AG09319 (cell line): ENCODE data around the gene SAMM50.

Source experiments
- DNase-seq: peaks from one replicate; pipeline ENCODE4 v3.0.0-alpha.2; 2010; ENCODE audit warnings: low read depth; ENCODE audit errors: extremely low read depth
- TF ChIP-seq, protein P1 (sequence below): IDR thresholded peaks from 2 replicates; pipeline ENCODE4 v1.5.1; 2011; ENCODE audit warnings: low read depth, mild to moderate bottlenecking, inconsistent platforms, low read length, moderate library complexity

Gene SAMM50

DNA sequence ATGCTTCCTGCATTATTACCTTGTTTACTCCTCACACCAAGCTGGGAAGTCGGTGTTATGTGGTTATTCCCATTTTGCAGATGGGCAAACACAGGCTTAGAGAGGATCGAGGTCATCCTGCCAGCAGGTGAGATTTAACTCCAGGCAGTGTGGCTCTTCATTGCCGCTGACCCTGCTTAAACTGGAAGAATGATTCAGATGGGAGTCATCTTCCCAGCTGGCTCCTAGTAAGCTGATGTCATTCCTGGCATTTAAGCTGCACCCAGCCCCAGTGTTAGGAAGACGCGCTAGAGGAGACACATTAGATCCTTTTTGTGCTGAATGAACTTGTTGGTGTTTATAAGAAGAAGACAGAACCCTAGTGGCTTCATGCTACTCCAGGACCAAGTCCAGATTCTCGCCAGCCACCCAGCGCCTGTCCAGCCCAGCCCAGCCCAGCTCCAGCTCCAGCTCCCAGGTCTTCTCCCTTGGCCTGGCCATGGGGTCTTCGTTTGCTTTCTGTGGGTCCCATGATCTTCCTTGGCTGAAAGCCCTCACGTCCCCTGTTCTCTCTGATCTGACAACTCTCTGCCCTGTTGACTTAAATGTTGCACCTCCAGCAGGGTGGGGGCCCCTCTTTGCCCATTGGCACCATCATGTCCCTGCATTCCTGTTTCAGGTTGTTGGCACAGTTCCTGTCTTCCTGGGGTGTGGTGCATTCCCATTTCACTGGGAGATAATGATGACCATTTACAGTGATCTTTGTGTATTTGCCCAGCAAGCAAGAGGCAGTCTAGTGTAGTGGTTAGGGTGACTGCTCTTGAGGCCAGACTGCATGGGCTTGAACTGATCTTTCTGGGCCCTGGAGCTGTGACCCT lies 82.5 kb downstream of the SAMM50 start:
- DNase-seq: peak; percentile 66
- TF ChIP-seq, protein P1, sequence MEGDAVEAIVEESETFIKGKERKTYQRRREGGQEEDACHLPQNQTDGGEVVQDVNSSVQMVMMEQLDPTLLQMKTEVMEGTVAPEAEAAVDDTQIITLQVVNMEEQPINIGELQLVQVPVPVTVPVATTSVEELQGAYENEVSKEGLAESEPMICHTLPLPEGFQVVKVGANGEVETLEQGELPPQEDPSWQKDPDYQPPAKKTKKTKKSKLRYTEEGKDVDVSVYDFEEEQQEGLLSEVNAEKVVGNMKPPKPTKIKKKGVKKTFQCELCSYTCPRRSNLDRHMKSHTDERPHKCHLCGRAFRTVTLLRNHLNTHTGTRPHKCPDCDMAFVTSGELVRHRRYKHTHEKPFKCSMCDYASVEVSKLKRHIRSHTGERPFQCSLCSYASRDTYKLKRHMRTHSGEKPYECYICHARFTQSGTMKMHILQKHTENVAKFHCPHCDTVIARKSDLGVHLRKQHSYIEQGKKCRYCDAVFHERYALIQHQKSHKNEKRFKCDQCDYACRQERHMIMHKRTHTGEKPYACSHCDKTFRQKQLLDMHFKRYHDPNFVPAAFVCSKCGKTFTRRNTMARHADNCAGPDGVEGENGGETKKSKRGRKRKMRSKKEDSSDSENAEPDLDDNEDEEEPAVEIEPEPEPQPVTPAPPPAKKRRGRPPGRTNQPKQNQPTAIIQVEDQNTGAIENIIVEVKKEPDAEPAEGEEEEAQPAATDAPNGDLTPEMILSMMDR: no peak

DNA sequence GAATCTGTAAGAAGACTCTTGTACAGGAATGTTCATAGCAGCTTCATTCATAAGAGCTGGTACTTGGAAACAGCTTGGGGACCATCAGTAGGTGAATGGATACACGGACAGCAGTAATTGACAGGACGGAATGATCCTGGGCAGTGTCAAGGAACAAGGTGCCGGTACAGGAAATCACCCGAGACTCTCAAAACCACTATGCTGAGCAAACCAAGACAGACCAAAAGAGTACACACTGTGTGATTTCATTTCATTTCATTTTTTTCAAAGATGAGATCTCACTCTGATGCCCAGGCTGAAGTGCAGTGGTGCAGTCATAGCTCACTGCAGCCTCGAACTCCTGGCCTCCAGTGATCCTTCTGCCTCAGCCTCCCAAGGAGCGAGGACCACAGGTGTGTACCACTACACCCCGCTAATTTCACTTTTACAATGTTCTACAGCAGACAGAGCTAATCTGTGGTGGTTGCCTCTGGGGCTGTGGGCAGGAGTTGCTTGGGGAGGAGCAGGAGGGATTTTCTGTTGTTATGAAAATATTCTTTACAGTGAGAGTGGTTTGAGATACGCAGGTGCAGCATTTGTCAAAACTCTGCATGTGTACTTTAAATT lies 84.4 kb downstream of the SAMM50 start:
- TF ChIP-seq, protein P1: no peak
- no peak for DNase-seq

DNA sequence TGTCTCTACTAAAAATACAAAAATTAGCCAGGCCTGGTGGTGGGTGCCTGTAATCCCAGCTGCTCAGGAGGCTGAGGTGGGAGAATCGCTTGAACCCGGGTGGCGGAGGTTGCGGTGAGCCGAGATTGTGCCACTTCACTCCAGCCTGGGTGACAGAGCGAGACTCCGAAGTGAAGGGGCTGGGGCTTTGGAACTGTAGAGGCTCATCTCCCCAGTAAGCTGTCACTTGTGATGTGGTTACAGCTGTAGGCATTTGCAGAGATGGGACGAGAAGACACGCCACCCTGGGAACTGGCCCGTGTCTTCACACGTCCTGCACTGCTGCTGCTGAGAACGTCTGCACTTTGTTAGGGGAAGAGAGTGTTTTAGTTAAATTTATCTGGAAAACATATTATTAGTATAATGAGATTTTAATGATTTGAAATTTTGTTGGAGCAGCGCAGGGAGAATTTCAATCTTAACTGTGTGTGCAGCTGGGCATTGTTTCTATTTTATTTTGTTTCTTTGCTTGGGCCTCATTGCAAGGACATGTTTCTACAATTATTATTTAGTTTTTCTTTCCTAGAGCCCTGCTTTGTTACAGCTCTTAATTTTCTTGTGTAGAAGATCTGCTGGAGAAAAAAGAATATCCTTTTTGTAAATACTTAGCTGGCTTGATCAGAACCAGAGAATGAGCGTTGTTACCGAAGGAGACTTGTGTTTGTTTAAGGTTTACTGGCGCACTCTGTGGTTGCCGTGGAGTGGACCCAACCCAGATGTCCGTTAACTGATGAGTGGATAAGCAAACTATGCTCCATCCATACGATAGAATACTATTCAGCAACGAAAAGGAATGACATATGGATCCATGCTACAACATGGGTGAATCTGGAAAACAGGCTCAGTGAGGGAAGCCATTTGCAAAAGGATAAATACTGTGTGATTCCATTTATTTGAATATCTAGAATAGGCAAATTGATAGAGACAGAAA lies 87.3 kb downstream of the SAMM50 start:
- DNase-seq: no peak
- TF ChIP-seq, protein P1: no peak

DNA sequence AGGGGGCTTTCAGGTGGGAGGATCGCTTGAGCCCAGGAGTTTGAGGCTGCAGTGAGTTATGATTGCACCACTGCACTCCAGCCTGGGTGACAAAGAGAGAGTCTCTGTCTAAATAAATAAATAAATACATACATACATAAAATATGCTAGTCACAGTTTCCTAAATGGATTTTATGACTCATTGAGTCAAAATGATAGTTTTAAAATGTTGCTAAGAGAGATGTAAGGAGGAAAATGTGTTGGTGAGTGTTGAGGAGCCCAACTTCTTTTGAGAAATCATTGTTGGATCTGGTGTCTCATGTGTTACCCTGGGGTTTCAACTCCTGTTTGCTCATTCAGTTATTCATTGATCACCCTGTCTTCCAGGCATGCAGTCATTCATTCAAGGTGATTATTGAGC lies 89.9 kb downstream of the SAMM50 start:
- TF ChIP-seq, protein P1: no peak
- no peak for DNase-seq
